ENCODE results near the gene TGM2. TPM values are rescaled to one million over a fixed set of nuclear protein-coding genes. Genes with fewer than 3 reads are reported as not detected.

The TGM2 gene
- total RNA-seq, 2 experiments from 2014 or later, result not detected

DNA sequence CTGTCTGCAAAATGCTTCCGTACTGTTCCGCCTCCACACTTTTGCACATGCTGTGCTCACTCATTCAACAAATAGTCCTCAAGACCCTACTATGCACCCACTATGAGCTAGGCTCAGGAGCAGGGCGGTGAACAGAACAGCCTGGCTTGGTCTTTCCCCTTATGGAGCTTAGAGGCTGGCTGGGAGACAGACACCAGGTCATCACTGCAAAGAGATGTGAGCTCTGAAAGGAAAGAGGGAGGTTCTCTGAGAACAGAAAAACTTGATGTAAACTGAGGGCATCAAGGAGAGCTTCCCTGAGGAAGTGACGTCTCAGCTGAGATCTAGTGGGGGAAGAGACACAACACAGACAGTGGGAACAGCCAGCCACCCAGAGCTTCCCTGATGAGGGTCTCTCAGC is 31.0 kb upstream of the TGM2 start:
- POLR2A ChIA-PET, result interaction anchor here (1.0 kb wide), 1 partner anchor 25 kb away, joined by 3 read pairs; no protein-coding TSS in a partner anchor
- intact Hi-C loops (cut with micrococcal nuclease), result no loop called here
- CTCF ChIA-PET, result interaction anchor here (1.5 to 1.7 kb wide), 2 partner anchors 24 to 26 kb away, joined by 3 to 6 read pairs; no protein-coding TSS in a partner anchor
- Mint-ChIP-seq H3K4me1 (ENCODE audit: low read depth) (no peaks in the 10 kb centered on the region), H3K4me3 (no peak overlapping the region), H3K36me3 (ENCODE audit: low read depth) (no peaks in the 10 kb centered on the region), H3K27ac (no peak overlapping the region), H3K27me3 (peaks cover 3% of the 10 kb centered on the region), H3K9me3 (peaks cover 3% of the 10 kb centered on the region)
- TF ChIP-seq CTCF (IDR thresholded peaks at IDR 0.05), result no peak
- DNase-seq (no peak), ATAC-seq (no peak)

DNA sequence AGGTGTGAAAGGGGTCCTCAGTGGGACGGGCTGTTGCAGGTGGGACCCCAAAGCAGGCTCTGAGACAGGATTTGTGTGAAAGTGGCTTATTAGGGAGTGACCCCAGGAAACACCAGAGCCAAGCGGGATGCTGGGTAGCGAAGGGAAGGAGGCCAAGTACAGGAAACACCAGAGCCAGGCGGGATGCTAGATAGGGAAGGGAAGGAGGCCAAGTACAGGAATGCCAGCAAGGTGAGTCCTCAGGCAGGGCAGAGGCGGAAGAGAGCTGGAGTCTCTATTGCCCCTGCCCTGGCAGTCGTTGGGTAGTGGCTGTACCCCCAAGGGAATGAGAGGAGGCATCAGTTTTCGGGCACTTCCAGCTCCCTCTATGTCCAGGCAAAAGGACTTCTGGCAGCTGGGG is 30.5 kb upstream of the TGM2 start:
- CTCF ChIA-PET, result interaction anchor here (1.5 to 1.7 kb wide), 2 partner anchors 25 to 26 kb away, joined by 3 to 6 read pairs; no protein-coding TSS in a partner anchor
- H3K36me3 Mint-ChIP-seq (ENCODE audit: low read depth), result no peaks in the 10 kb centered on the region
- H3K9me3 Mint-ChIP-seq, result peaks cover 3% of the 10 kb centered on the region
- ATAC-seq (no peak), DNase-seq (no peak)
- peaks cover 3% of the 10 kb centered on the region for H3K27me3 Mint-ChIP-seq
- TF ChIP-seq CTCF (IDR thresholded peaks at IDR 0.05), result no peak
- no peaks in the 10 kb centered on the region for H3K4me1 Mint-ChIP-seq (ENCODE audit: low read depth)
- intact Hi-C loops (cut with micrococcal nuclease), result no loop called here
- H3K4me3 Mint-ChIP-seq, result no peak overlapping the region
- H3K27ac Mint-ChIP-seq, result no peak overlapping the region
- POLR2A ChIA-PET, result no interaction called here

DNA sequence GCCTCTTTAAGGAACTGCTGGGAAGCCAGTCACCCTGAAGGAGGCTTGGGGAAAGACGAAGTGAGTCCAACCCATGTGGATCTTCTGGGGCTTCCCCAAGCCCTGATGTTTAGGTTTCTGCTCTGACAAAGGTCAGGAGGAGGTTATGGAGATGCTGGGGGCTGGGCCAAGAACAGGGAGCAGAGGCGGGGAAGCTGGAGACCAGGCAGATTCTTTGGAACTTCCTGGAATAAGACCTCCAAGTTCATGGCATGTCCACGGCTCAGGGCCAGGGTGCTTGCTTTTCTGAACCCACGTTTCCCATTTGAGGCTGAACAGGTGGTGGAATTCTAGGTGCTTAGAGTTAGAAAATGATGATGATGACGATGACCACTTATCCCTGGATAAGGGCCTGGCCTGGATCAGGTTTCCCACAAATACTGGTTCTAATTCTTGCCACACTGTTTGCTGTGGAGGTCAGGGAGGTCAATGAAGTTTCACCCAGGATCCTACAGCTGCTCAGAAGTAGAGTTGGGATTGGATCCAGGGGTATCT is 30.0 kb upstream of the TGM2 start:
- Mint-ChIP-seq H3K27ac (no peak overlapping the region), H3K27me3 (peaks cover 3% of the 10 kb centered on the region), H3K36me3 (ENCODE audit: low read depth) (no peaks in the 10 kb centered on the region), H3K4me1 (ENCODE audit: low read depth) (no peaks in the 10 kb centered on the region), H3K9me3 (peaks cover 3% of the 10 kb centered on the region), H3K4me3 (no peak overlapping the region)
- TF ChIP-seq CTCF (IDR thresholded peaks at IDR 0.05), result no peak
- DNase-seq (no peak), ATAC-seq (no peak)
- intact Hi-C loops (cut with micrococcal nuclease), result no loop called here
- POLR2A ChIA-PET, result no interaction called here
- CTCF ChIA-PET, result interaction anchor here (1.7 kb wide), 1 partner anchor 27 kb away, joined by 6 read pairs; no protein-coding TSS in a partner anchor

- no peak for DNase-seq
- peaks cover 3% of the 10 kb centered on the region for H3K9me3 Mint-ChIP-seq
- no peak overlapping the region for H3K4me3 Mint-ChIP-seq
- intact Hi-C loops (cut with micrococcal nuclease), result no loop called here
- no peaks in the 10 kb centered on the region for H3K4me1 Mint-ChIP-seq (ENCODE audit: low read depth)
- no peak for TF ChIP-seq CTCF (IDR thresholded peaks at IDR 0.05)
- ChIA-PET POLR2A (no interaction called here), CTCF (interaction anchor here (1.2 kb wide), 1 partner anchor 28 kb away, joined by 3 read pairs; no protein-coding TSS in a partner anchor)
- ATAC-seq, result no peak
- H3K36me3 Mint-ChIP-seq (ENCODE audit: low read depth), result no peaks in the 10 kb centered on the region
- peaks cover 3% of the 10 kb centered on the region for H3K27me3 Mint-ChIP-seq
- no peak overlapping the region for H3K27ac Mint-ChIP-seq
Measured at GRCh38 chr20:38193586-38194105, 28.6 kb upstream of the TGM2 start.

DNA sequence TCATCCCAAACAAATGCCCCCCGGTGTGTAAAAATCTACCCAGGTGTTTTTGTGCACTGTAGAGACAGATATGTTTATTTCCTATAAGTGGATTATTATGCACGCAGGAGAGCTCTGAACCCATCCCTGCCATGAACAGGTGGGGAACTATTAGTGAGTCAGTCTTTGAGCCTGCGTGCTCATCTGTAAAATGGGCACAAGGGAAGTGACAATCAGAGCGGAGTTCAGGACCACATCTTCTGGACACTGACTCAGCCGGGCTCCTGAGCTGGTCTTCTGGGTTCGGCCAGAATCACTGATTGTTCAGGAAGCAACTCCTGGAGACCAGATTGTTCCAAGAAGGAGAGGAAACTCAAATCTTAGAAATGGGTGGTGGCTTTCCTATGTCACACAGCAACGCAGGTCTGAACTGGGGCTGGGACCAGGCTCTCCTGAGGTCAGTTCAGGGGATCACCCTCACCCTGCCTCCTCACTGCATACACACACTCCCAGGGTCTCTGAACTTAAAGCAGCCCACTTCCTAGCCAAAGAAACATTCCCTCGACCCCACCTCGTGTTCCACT is 27.3 kb upstream of the TGM2 start:
- ChIA-PET POLR2A (no interaction called here), CTCF (interaction anchor here (1.6 kb wide), 1 partner anchor 29 kb away, joined by 8 read pairs; no protein-coding TSS in a partner anchor)
- peaks cover 3% of the 10 kb centered on the region for H3K9me3 Mint-ChIP-seq
- H3K4me1 Mint-ChIP-seq (ENCODE audit: low read depth), result no peaks in the 10 kb centered on the region
- intact Hi-C loops (cut with micrococcal nuclease), result no loop called here
- DNase-seq, result no peak
- no peaks in the 10 kb centered on the region for H3K36me3 Mint-ChIP-seq (ENCODE audit: low read depth)
- no peak overlapping the region for H3K4me3 Mint-ChIP-seq
- ATAC-seq, result no peak
- no peak for TF ChIP-seq CTCF (IDR thresholded peaks at IDR 0.05)
- H3K27me3 Mint-ChIP-seq, result peaks cover 8% of the 10 kb centered on the region
- H3K27ac Mint-ChIP-seq, result no peak overlapping the region
